Measurements from ENCODE around the gene CEP85L. TPM values are rescaled to one million over a fixed set of nuclear protein-coding genes. Genes with fewer than 3 reads are reported as not detected.

Gene CEP85L
- total RNA-seq, 4 donors from 2014 or later: 15.6 to 22.8 (median 21.9) TPM

DNA sequence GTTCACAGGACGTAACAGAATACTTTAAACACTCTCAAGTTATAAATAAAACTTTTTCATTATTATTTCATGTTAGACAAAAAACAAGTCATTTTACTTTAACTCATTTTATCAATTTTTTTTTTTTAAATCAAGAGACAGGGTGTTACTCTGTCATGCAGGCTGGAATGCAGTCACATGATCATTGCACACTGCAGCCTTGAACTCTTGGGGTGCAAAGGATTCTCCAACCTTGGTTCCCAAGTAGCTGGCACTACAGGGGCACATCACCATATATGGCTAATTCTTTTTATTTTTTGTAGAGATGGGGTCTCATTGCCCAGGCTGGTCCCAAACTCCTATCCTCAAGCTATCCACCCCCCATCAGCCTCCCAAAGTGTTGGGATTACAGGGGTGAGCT, 89.1 kb downstream of the CEP85L start:
- Histone ChIP-seq H3K4me1 (peaks cover 37% of the 10 kb centered on the region in 2 donors), H3K36me3 (peaks cover 0 to 11% of the 10 kb centered on the region in 2 donors), H3K4me3 (no peak overlapping the region), H3K27me3 (no peaks in the 10 kb centered on the region), H3K9me3 (no peaks in the 10 kb centered on the region), H3K27ac (peak overlapping the region; percentile 88 to 95 (median 94))
- no peak for DNase-seq
- ATAC-seq: no peak
- in situ Hi-C loops (cut with MboI; ENCODE audit: low sequenced_read_pairs in 4 of 4) (no loop called here), intact Hi-C loops (cut with DNase I; ENCODE audit: low total_unique reads) (loop anchor here (10.0 kb wide), 1 partner anchor 213 kb away; no protein-coding TSS in a partner anchor)
- TF ChIP-seq POLR2A (IDR thresholded peaks at IDR 0.05): no peak
- TF ChIP-seq, protein P1, sequence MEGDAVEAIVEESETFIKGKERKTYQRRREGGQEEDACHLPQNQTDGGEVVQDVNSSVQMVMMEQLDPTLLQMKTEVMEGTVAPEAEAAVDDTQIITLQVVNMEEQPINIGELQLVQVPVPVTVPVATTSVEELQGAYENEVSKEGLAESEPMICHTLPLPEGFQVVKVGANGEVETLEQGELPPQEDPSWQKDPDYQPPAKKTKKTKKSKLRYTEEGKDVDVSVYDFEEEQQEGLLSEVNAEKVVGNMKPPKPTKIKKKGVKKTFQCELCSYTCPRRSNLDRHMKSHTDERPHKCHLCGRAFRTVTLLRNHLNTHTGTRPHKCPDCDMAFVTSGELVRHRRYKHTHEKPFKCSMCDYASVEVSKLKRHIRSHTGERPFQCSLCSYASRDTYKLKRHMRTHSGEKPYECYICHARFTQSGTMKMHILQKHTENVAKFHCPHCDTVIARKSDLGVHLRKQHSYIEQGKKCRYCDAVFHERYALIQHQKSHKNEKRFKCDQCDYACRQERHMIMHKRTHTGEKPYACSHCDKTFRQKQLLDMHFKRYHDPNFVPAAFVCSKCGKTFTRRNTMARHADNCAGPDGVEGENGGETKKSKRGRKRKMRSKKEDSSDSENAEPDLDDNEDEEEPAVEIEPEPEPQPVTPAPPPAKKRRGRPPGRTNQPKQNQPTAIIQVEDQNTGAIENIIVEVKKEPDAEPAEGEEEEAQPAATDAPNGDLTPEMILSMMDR (IDR thresholded peaks at IDR 0.05 in 4 of 5, conservative IDR thresholded peaks at IDR 0.05 in 1 of 5): no peak

DNA sequence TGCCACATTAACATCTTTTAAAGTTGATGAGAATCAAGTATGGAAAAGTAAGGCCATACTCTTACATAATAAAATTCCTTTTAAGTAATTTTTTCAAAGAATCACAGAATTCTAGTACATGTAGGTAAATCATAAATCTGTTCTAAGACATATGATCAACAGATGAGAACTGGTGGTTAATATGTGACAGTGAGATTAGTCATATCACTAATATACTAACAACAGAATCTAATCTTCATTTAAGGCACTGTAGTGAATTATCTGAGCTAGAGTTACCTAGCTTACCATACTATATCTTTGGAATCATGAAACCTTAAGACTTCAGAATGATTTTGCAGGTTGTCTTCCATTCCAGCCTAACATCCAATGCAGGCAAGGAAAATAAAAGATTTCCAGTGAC, 91.7 kb downstream of the CEP85L start:
- ATAC-seq (no peak), DNase-seq (no peak)
- H3K4me1 ChIP-seq: peaks cover 59 to 61% of the 10 kb centered on the region in 2 donors
- H3K27ac ChIP-seq: peak overlapping the region; percentile 88 to 95 (median 94)
- TF ChIP-seq, protein P1 (IDR thresholded peaks at IDR 0.05 in 4 of 5, conservative IDR thresholded peaks at IDR 0.05 in 1 of 5): no peak
- no peak for TF ChIP-seq POLR2A (IDR thresholded peaks at IDR 0.05)
- H3K9me3 ChIP-seq: no peaks in the 10 kb centered on the region
- H3K27me3 ChIP-seq: no peaks in the 10 kb centered on the region
- intact Hi-C loops (cut with DNase I; ENCODE audit: low total_unique reads) (loop anchor here (10.0 kb wide), 3 partner anchors 215 to 1285 kb away; partner anchors contain the start of gene ASF1A), in situ Hi-C loops (cut with MboI; ENCODE audit: low sequenced_read_pairs in 4 of 4) (loop anchor here in 1 of 4 donors (10.0 kb wide), 1 partner anchor 275 kb away; no protein-coding TSS in a partner anchor)
- H3K36me3 ChIP-seq: peaks cover 0 to 11% of the 10 kb centered on the region in 2 donors
- no peak overlapping the region for H3K4me3 ChIP-seq

DNA sequence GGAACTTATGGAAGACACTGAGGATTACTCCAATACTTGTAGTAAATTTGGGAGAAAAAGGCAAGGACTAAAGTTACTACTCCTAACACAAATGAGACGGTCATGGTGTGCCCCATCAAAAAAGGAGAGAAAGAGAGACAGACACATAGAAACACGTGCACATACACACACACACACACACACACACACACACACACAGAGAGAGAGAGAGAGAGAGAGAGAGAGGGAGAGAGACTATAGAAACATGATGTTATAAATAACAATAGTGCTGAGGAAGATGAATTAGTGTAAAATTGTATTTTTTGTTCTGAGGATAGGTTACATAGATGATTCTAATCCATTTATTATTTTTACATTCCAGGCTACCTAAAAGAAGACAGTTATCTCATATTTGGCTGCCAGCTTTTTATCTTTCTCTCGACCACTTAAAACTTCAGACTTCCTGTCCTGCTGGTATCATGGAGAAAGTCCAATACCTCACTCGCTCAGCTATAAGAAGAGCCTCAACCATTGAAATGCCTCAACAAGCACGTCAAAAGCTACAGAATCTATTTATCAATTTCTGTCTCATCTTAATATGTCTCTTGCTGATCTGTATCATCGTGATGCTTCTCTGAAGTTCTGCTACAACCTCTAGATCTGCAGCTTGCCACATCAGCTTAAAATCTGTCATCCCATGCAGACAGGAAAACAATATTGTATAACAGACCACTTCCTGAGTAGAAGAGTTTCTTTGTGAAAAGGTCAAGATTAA, 92.8 kb downstream of the CEP85L start:
- no peak for DNase-seq
- ATAC-seq: no peak
- H3K27me3 ChIP-seq: no peaks in the 10 kb centered on the region
- peak overlapping the region; percentile 88 to 95 (median 94) for H3K27ac ChIP-seq
- H3K36me3 ChIP-seq: peaks cover 0 to 11% of the 10 kb centered on the region in 2 donors
- in situ Hi-C loops (cut with MboI; ENCODE audit: low sequenced_read_pairs in 4 of 4): loop anchor here in 1 of 4 donors (10.0 kb wide), 1 partner anchor 274 kb away; no protein-coding TSS in a partner anchor
- H3K4me3 ChIP-seq: no peak overlapping the region
- no peaks in the 10 kb centered on the region for H3K9me3 ChIP-seq
- TF ChIP-seq POLR2A (IDR thresholded peaks at IDR 0.05): no peak
- TF ChIP-seq, protein P1 (IDR thresholded peaks at IDR 0.05 in 4 of 5, conservative IDR thresholded peaks at IDR 0.05 in 1 of 5): no peak
- intact Hi-C loops (cut with DNase I; ENCODE audit: low total_unique reads): loop anchor here (10.0 kb wide), 2 partner anchors 336 to 1284 kb away; partner anchors contain the start of gene ASF1A
- peaks cover 68 to 70% of the 10 kb centered on the region in 2 donors for H3K4me1 ChIP-seq

DNA sequence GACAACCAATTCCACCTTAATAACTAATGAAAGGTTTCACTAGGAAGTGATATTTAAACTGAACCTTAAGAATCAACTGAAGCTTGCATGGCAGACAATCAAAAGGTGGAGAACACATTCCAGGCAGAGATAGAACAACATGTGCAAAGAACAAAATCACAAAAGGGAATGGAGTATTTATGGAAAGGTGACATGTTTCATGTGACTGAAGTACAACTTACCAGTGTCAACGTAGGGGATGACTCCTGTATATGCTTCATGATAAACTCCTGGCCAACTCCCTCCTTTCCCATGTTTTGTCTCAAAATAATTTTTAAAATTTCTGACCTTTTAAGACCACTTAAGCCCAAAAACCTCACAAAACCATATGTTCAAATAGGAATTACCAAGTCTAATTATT, 96.7 kb downstream of the CEP85L start:
- in situ Hi-C loops (cut with MboI; ENCODE audit: low sequenced_read_pairs in 4 of 4) (loop anchor here in 1 of 4 donors (10.0 kb wide), 1 partner anchor 270 kb away; no protein-coding TSS in a partner anchor), intact Hi-C loops (cut with DNase I; ENCODE audit: low total_unique reads) (loop anchor here (5.0 to 10.0 kb wide), 3 partner anchors 182 to 1280 kb away; partner anchors contain the start of gene ASF1A)
- Histone ChIP-seq H3K27me3 (no peaks in the 10 kb centered on the region), H3K9me3 (no peaks in the 10 kb centered on the region), H3K4me3 (peak overlapping the region in 1 of 4 donors; percentile 13), H3K36me3 (peaks cover 0 to 10% of the 10 kb centered on the region in 2 donors), H3K4me1 (peaks cover 78 to 86% of the 10 kb centered on the region in 2 donors), H3K27ac (peak overlapping the region; percentile 88 to 95 (median 94))
- peak; percentile 80 to 86 for ATAC-seq
- peak in 1 of 2 donors; percentile 20 for DNase-seq
- peak in 1 of 2 donors; percentile 58 for TF ChIP-seq POLR2A (IDR thresholded peaks at IDR 0.05)
- TF ChIP-seq, protein P1 (IDR thresholded peaks at IDR 0.05 in 4 of 5, conservative IDR thresholded peaks at IDR 0.05 in 1 of 5): no peak

Data from gastrocnemius medialis (tissue), 4 donors.